ENCODE measurements around the gene LIME1.

DNA sequence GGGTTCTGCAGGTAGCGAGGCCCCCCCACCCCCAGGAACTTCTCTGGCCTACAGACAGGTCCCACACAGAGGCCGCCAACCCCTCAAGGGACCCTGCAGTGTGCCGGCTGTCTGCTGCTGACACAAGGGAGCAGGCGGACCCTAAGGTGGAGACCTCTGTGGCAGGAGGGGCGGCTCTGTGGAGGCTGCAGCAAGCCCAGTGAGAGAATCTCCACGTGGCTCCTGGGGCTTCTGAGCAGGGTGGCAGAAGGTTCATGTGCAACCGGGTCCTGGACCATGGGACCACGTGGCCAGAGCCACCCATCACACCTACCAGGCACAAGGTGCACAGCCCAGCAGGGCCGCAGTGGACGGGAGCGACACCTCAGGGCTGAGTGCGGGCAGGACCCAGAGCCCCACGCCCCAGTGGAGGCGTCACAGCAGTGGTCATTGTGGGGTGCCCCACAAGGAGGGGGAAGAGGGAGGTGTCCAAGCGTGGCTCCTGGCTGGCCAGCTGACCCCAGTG is 32.9 kb upstream of the LIME1 start:
- TF ChIP-seq, protein P1, sequence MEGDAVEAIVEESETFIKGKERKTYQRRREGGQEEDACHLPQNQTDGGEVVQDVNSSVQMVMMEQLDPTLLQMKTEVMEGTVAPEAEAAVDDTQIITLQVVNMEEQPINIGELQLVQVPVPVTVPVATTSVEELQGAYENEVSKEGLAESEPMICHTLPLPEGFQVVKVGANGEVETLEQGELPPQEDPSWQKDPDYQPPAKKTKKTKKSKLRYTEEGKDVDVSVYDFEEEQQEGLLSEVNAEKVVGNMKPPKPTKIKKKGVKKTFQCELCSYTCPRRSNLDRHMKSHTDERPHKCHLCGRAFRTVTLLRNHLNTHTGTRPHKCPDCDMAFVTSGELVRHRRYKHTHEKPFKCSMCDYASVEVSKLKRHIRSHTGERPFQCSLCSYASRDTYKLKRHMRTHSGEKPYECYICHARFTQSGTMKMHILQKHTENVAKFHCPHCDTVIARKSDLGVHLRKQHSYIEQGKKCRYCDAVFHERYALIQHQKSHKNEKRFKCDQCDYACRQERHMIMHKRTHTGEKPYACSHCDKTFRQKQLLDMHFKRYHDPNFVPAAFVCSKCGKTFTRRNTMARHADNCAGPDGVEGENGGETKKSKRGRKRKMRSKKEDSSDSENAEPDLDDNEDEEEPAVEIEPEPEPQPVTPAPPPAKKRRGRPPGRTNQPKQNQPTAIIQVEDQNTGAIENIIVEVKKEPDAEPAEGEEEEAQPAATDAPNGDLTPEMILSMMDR (IDR thresholded peaks at IDR 0.05 in 8 of 11, conservative IDR thresholded peaks at IDR 0.05 in 3 of 11), result no peak
- no peak for TF ChIP-seq POLR2A (IDR thresholded peaks at IDR 0.05)
